Measurements from ENCODE around the gene FNIP1.
A peak's percentile ranks its signal among the peaks of the same experiment; 100 is the strongest.
"Not testable (repeated sequence)": the region's sequence is repeated elsewhere in the genome, so short reads cannot be mapped to it uniquely, and the experiment has no call there.

Gene FNIP1

GRCh38 chr5:131786036-131786435 is 10.8 kb downstream of the FNIP1 start:
- no peak for TF ChIP-seq CTCF (IDR thresholded peaks at IDR 0.05; ENCODE audit: control insufficient read depth, extremely low read depth, insufficient read depth)
- DNase-seq (ENCODE audit: low read depth): no peak
- no peak overlapping the region for H3K4me3 ChIP-seq (ENCODE audit: low read depth, low read length)

- no peak overlapping the region for H3K4me3 ChIP-seq (ENCODE audit: low read depth, low read length)
- DNase-seq (ENCODE audit: low read depth): no peak
- TF ChIP-seq CTCF (IDR thresholded peaks at IDR 0.05; ENCODE audit: control insufficient read depth, extremely low read depth, insufficient read depth): no peak
These were observed 12.9 kb downstream of the FNIP1 start for GRCh38 chr5:131783874-131784273.

GRCh38 chr5:131783357-131783756 is 13.5 kb downstream of the FNIP1 start:
- no peak overlapping the region for H3K4me3 ChIP-seq (ENCODE audit: low read depth, low read length)
- no peak for DNase-seq (ENCODE audit: low read depth)
- no peak for TF ChIP-seq CTCF (IDR thresholded peaks at IDR 0.05; ENCODE audit: control insufficient read depth, extremely low read depth, insufficient read depth)

GRCh38 chr5:131782717-131783116 is 14.1 kb downstream of the FNIP1 start:
- TF ChIP-seq CTCF (IDR thresholded peaks at IDR 0.05; ENCODE audit: control insufficient read depth, extremely low read depth, insufficient read depth): no peak
- no peak overlapping the region for H3K4me3 ChIP-seq (ENCODE audit: low read depth, low read length)
- no peak for DNase-seq (ENCODE audit: low read depth)

- H3K4me3 ChIP-seq (ENCODE audit: low read depth, low read length); DNase-seq (ENCODE audit: low read depth): not testable (repeated sequence)
These were observed 18.7 kb downstream of the FNIP1 start for GRCh38 chr5:131778141-131778540.

- no peak for DNase-seq (ENCODE audit: low read depth)
- TF ChIP-seq CTCF (IDR thresholded peaks at IDR 0.05; ENCODE audit: control insufficient read depth, extremely low read depth, insufficient read depth): no peak
- no peak overlapping the region for H3K4me3 ChIP-seq (ENCODE audit: low read depth, low read length)
These were observed 20.4 kb downstream of the FNIP1 start for GRCh38 chr5:131776450-131776849.

- peak overlapping the region; percentile 18; the same call in 1 of the 2 replicates for H3K4me3 ChIP-seq (ENCODE audit: low read depth, low read length)
- DNase-seq (ENCODE audit: low read depth): peak; percentile 79
- no peak for TF ChIP-seq CTCF (IDR thresholded peaks at IDR 0.05; ENCODE audit: control insufficient read depth, extremely low read depth, insufficient read depth)
These were observed 22.0 kb downstream of the FNIP1 start for GRCh38 chr5:131774652-131775367.
